AG08396 (cell line): ENCODE results near the gene SASS6.

Experiments used
- DNase-seq: peaks from one replicate; pipeline ENCODE4 v3.0.0; 2012; ENCODE audit warnings: low spot score, mixed read lengths

The SASS6 gene

GRCh38 chr1:100045206-100045605 is 87.5 kb downstream of the SASS6 start:
- DNase-seq = no peak

- no peak for DNase-seq
Measured at GRCh38 chr1:100039591-100039990, 93.1 kb downstream of the SASS6 start.

DNA sequence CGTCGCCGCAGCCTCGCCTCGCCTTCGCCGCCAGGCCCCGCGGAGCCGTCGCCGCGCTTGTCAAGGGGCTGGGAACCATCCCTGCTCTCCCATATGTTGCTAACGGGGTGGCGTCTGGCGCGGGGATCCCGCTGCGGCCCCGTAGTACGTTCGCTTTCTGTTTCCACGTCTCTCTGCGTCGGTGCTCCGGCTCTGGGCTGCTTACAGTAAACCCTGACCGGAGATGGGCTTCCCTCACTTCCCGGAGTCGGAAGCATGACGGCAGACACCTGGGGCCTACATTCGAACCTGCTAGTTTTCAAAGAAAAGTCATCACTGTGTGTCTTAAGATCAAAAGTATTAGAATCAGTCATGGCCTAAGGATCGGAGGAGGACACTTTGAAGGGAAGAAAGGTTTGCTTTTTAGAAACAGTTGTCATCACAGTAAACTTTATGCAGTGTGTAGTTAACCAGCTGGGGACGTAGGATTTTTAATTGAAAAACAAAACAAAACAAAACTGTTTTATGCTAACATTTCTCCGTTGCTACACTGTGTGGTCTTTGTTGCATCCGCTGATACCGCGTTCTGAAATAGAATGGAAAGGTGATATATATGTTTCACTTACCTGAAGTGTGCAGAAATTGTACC is 94.0 kb downstream of the SASS6 start:
- DNase-seq = no peak

DNA sequence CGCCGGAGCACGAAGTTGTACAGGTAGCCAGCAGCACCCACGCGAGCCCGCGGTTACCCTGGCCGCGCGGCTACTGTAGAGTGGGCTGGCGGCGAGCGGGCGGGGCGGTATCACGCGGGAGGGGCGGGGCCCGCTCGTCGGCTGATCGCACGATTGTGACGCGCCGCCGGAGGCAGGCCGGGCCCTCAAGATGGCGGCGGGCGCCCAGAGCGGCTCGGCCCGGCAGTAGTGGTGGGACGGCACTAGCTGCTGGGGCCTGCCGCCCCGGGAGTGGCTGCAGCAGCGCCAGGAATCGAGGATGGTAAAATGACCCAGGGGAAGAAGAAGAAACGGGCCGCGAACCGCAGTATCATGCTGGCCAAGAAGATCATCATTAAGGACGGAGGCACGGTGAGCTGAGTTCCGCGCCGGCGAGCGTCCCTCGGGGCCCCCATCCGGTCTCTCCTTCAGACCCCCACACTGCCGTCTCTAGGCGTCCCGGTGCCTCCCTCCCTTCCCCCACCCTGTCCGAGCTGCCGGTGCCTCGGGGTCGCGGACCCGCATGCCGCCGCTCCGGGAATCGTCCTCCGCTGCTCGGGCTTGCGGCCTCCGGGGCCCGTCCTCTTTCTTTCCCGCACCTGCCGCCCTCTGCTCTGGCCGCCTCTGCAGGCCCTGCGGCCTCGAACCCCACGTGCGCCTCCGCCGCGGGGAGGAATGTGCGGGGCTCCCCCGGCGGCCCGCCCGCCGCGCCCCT is 94.6 kb downstream of the SASS6 start:
- peak; percentile 96 for DNase-seq

- DNase-seq = no peak
Measured at GRCh38 chr1:100037656-100037926, 95.1 kb downstream of the SASS6 start.

DNA sequence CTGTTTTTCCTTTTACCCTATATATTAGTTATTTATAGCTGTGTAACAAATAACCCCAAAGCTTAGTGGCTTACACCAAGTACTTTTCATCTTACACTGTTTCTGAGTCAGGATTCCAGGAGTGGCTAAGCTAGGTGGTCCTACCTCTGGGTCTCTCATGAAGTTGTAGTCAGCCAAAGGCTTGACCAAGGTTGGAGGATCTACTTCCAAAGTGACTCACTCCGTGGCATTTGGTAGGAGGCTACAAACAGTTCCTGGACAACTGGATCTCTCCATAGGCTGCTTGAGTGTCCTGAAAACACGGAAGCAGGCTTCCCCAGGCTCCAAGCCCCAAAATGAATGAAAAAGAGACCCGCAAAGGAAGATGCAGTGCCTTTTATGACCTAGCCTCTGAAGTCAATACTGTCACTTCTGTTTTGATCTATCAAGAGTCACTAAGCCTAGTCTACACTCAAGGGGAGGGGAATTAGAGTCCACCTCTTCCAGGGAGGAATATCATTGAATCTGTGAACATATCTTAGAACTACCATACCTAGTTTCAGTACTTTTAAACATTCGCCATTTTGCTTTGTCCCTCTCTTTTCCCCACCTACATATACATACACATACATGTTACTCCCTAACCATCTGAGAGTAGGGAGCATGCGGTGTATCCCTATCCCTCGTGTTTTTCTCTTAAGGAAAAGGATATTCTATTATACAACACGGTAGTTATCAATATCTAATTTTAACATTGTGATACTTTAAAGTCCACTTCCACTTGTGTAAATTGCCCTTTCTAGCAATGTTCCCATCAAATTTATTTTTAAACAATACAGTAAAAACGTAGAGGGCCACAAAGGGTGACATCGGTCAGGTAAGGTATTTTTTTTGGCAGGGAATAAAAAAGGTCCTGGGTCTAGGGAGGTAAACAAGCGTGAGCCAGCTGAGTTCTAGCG is 95.7 kb downstream of the SASS6 start:
- peak; percentile 14 for DNase-seq

DNA sequence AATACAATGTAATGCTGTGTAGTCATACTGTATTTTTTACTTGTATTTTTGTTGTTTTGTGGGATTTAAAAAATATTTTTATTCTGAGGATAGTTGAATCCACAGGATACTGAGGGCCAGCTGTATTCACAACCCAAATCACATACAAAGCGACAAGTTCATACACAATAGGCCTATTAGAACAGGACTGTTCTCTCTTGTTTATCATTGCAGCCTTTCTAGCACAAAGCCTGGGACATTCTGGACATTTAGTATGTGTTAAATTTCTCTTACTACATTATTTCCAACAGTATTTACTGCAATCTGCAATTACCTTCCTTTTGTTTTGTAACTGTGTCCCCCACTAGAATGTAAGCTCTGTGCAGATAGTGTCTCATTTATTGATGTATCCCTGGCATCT is 97.5 kb downstream of the SASS6 start:
- no peak for DNase-seq

GRCh38 chr1:100034470-100034869 is 98.3 kb downstream of the SASS6 start:
- DNase-seq = peak; percentile 20
